ENCODE results near the gene ASB5.
"Not testable (repeated sequence)": the region's sequence is repeated elsewhere in the genome, so short reads cannot be mapped to it uniquely, and the experiment has no call there.

Gene ASB5

GRCh38 chr4:176268963-176269362 is at the start of gene ASB5:
ASB5 (minus strand) TSS chr4:176269222; CDS start chr4:176269108, 114 bp downstream.
- DNase-seq, result no peak

GRCh38 chr4:176313596-176314336 is 44.7 kb upstream of the ASB5 start:
- no peak for DNase-seq

GRCh38 chr4:176309772-176310171 is 40.8 kb upstream of the ASB5 start:
- no peak for DNase-seq

- no peak for DNase-seq
Observed at GRCh38 chr4:176309046-176309445, 40.0 kb upstream of the ASB5 start.

- DNase-seq, result no peak
Observed at GRCh38 chr4:176308441-176308840, 39.4 kb upstream of the ASB5 start.

GRCh38 chr4:176307666-176307930 is 38.6 kb upstream of the ASB5 start:
- DNase-seq, result no peak

GRCh38 chr4:176306837-176307665 is 38.0 kb upstream of the ASB5 start:
- no peak for DNase-seq

GRCh38 chr4:176303938-176304337 is 34.9 kb upstream of the ASB5 start:
- no peak for DNase-seq

GRCh38 chr4:176302283-176303275 is 33.6 kb upstream of the ASB5 start:
- no peak for DNase-seq

GRCh38 chr4:176300565-176300964 is 31.5 kb upstream of the ASB5 start:
- no peak for DNase-seq

GRCh38 chr4:176300036-176300435 is 31.0 kb upstream of the ASB5 start:
- no peak for DNase-seq

GRCh38 chr4:176298664-176299063 is 29.6 kb upstream of the ASB5 start:
- no peak for DNase-seq

- not testable (repeated sequence) for DNase-seq
Observed at GRCh38 chr4:176295907-176296306, 26.9 kb upstream of the ASB5 start.

GRCh38 chr4:176293660-176294059 is 24.6 kb upstream of the ASB5 start:
- no peak for DNase-seq

- no peak for DNase-seq
Observed at GRCh38 chr4:176292920-176293319, 23.9 kb upstream of the ASB5 start.

GRCh38 chr4:176291748-176292147 is 22.7 kb upstream of the ASB5 start:
- no peak for DNase-seq

GRCh38 chr4:176290520-176290919 is 21.5 kb upstream of the ASB5 start:
- DNase-seq, result no peak

- DNase-seq, result no peak
Observed at GRCh38 chr4:176289561-176289960, 20.5 kb upstream of the ASB5 start.

- DNase-seq, result no peak
Observed at GRCh38 chr4:176288020-176288419, 19.0 kb upstream of the ASB5 start.

GRCh38 chr4:176287546-176287945 is 18.5 kb upstream of the ASB5 start:
- DNase-seq, result no peak

- DNase-seq, result no peak
Observed at GRCh38 chr4:176286728-176287127, 17.7 kb upstream of the ASB5 start.

GRCh38 chr4:176279560-176279959 is 10.5 kb upstream of the ASB5 start:
- DNase-seq, result not testable (repeated sequence)
